ENCODE data around the gene WWTR1.

Gene WWTR1

GRCh38 chr3:149667576-149667975, 9.8 kb upstream of the WWTR1 start:
- in situ Hi-C loops (cut with MboI; ENCODE audit: low sequenced_read_pairs, unreplicated experiment), result no loop called here
- TF ChIP-seq CTCF (IDR thresholded peaks at IDR 0.05; ENCODE audit: borderline replicate concordance, control extremely low read depth, extremely low read depth, insufficient read depth, missing control alignments), result no peak
- no peak for DNase-seq (ENCODE audit: low spot score)

- no peak for DNase-seq (ENCODE audit: low spot score)
- no peak for TF ChIP-seq CTCF (IDR thresholded peaks at IDR 0.05; ENCODE audit: borderline replicate concordance, control extremely low read depth, extremely low read depth, insufficient read depth, missing control alignments)
- in situ Hi-C loops (cut with MboI; ENCODE audit: low sequenced_read_pairs, unreplicated experiment), result no loop called here
Measured at GRCh38 chr3:149663966-149664365, 6.1 kb upstream of the WWTR1 start.

- in situ Hi-C loops (cut with MboI; ENCODE audit: low sequenced_read_pairs, unreplicated experiment), result no loop called here
- no peak for TF ChIP-seq CTCF (IDR thresholded peaks at IDR 0.05; ENCODE audit: borderline replicate concordance, control extremely low read depth, extremely low read depth, insufficient read depth, missing control alignments)
- no peak for DNase-seq (ENCODE audit: low spot score)
Measured at GRCh38 chr3:149662240-149662887, 4.5 kb upstream of the WWTR1 start.

DNA sequence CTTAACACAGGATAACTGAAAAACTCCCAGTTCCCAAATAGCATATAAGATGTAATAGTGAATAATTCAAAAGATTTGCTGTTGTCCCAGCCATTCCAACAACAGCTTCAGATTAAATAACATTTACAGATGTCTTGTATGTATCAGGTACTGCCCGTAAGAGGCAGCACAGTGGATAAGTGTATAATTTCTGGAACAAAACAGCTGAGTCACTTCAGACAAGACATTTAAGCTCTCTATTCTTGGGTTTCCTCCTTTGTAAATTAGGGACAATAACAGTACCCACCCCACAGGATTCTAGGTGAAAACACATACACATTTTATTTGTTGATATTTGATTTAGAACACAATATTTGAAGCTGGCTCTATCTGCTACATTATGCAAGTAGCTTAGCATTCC, 2.6 kb upstream of the WWTR1 start:
- DNase-seq (ENCODE audit: low spot score), result no peak
- no peak for TF ChIP-seq CTCF (IDR thresholded peaks at IDR 0.05; ENCODE audit: borderline replicate concordance, control extremely low read depth, extremely low read depth, insufficient read depth, missing control alignments)
- in situ Hi-C loops (cut with MboI; ENCODE audit: low sequenced_read_pairs, unreplicated experiment), result no loop called here

DNA sequence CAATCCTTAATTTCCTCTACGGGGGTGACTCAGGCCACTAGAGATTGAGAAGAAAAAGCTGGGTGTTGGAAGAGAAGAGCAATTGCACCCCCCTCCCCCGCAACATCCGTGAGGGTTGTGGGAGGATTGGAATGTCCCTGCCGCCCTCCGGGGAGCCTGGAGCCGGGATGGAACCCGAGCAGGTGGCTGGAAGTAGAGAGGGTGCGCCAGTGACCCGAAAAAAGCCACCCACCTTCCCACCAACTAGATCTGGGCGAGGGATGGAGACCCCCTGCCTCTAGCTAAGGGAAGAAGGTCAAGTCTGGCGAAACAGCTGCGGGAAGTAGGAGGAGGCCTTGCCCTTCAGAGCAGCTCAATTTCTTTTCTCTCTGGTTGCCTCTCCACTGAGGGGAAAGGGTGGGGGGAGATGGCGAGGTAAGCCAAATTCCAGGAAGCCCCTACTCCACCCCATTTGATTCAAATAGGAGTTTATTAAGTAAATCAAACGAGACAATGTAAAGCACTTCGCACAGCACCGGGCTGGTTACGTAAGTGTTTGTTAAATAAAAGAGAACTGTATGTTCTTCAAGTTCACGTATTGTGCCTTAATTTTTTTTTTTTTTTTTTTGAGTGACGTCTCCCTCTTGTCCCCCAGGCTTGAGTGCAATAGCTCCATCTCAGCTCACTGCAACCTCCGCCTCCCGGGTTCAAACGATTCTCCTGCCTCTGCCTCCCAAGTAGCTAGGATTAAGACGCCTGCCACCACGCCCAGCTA, 1.1 kb upstream of the WWTR1 start:
- in situ Hi-C loops (cut with MboI; ENCODE audit: low sequenced_read_pairs, unreplicated experiment), result no loop called here
- no peak for TF ChIP-seq CTCF (IDR thresholded peaks at IDR 0.05; ENCODE audit: borderline replicate concordance, control extremely low read depth, extremely low read depth, insufficient read depth, missing control alignments)
- no peak for DNase-seq (ENCODE audit: low spot score)

- in situ Hi-C loops (cut with MboI; ENCODE audit: low sequenced_read_pairs, unreplicated experiment), result no loop called here
- no peak for TF ChIP-seq CTCF (IDR thresholded peaks at IDR 0.05; ENCODE audit: borderline replicate concordance, control extremely low read depth, extremely low read depth, insufficient read depth, missing control alignments)
Measured at GRCh38 chr3:149657321-149657925, 402 bp downstream of the WWTR1 start.

More at GRCh38 chr3:149657321-149657925, 402 bp downstream of the WWTR1 start:
- DNase-seq (ENCODE audit: low spot score), result no peak

Measured in GM13976 (cell line).